ENCODE results near the gene METTL21C. TPM values are rescaled to one million over a fixed set of nuclear protein-coding genes. Genes with fewer than 3 reads are reported as not detected.

Gene METTL21C
- polyA plus RNA-seq, 1 donor (not counting 4 experiments of a cell fraction or from before 2014, with no cell fraction given): not detected

DNA sequence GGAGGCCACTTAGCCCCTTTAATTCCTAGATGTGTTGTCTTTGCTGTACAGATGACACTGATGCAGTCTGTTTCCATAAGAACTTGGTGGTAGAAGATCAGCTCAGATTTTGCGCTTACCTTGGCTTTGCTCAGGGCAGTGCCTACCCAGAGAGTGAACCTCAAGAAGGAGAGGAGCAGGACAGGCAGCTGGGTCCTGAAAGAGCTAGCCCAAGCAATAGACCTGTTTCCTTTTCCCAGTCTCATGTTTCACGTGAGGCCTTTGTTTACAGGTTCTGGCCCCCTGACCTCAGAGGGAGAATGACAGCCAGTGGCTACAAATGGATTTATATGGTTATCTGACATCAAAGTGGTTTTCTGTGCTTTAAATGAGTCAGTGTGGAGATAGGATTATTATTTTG, 40.1 kb downstream of the METTL21C start:
- dilution Hi-C loops (cut with MboI; ENCODE audit: extremely low pct_ligation_motif_present, low sequenced_read_pairs): no loop called here
- no peak for FAIRE-seq
- H3K27ac ChIP-seq (ENCODE audit: control insufficient read depth, insufficient read depth, low read length): no peak overlapping the region

DNA sequence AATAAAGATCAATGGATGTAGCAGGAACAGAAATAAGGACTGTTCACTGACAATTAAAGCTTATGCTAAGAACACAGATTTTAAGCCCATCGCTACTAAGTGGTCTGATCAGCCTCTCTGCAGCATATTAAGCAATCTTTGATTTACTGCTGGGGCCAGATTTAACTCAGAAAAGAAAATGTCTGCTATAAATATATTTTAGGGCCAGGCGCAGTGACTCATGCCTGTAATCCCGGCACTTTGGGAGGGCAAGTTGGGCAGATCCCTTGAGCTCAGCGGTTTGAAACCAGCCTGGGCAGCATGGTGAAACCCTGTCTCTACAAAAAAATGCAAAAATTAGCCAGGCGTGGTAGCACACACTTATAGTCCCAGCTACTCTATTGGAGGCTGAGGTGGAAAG, 43.0 kb downstream of the METTL21C start:
- DNase-seq (ENCODE audit: low read depth, low spot score): no peak
- dilution Hi-C loops (cut with MboI; ENCODE audit: extremely low pct_ligation_motif_present, low sequenced_read_pairs): no loop called here
- no peak overlapping the region for H3K4me2 ChIP-seq (ENCODE audit: control insufficient read depth, extremely low read depth, insufficient read depth, low read depth, low read length)
- H3K27ac ChIP-seq (ENCODE audit: control insufficient read depth, insufficient read depth, low read length): no peak overlapping the region
- H3K79me2 ChIP-seq (ENCODE audit: control insufficient read depth, insufficient read depth, low read length): no peaks in the 10 kb centered on the region
- no peak overlapping the region for H2AFZ ChIP-seq (ENCODE audit: control insufficient read depth, low read length)
- peaks cover 6 to 10% of the 10 kb centered on the region in 2 experiments for H3K36me3 ChIP-seq (ENCODE audit: control insufficient read depth in 2 of 2, extremely low read depth in 1 of 2, insufficient read depth in 2 of 2, low read length in 2 of 2)
- H4K20me1 ChIP-seq (ENCODE audit: control insufficient read depth, extremely low read depth, insufficient read depth, low read length): no peaks in the 10 kb centered on the region
- FAIRE-seq: peak; percentile 26
- no peaks in the 10 kb centered on the region for H3K9me3 ChIP-seq (ENCODE audit: control insufficient read depth, low read depth, low read length)
- no peak for TF ChIP-seq EZH2 (IDR thresholded peaks at IDR 0.05; ENCODE audit: low read length)
- TF ChIP-seq, protein P1, sequence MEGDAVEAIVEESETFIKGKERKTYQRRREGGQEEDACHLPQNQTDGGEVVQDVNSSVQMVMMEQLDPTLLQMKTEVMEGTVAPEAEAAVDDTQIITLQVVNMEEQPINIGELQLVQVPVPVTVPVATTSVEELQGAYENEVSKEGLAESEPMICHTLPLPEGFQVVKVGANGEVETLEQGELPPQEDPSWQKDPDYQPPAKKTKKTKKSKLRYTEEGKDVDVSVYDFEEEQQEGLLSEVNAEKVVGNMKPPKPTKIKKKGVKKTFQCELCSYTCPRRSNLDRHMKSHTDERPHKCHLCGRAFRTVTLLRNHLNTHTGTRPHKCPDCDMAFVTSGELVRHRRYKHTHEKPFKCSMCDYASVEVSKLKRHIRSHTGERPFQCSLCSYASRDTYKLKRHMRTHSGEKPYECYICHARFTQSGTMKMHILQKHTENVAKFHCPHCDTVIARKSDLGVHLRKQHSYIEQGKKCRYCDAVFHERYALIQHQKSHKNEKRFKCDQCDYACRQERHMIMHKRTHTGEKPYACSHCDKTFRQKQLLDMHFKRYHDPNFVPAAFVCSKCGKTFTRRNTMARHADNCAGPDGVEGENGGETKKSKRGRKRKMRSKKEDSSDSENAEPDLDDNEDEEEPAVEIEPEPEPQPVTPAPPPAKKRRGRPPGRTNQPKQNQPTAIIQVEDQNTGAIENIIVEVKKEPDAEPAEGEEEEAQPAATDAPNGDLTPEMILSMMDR (optimal IDR thresholded peaks at IDR 0.05 in 1 of 3, IDR thresholded peaks at IDR 0.05 in 1 of 3, conservative IDR thresholded peaks at IDR 0.05 in 1 of 3; ENCODE audit: extremely low read depth in 1 of 3, insufficient read depth in 2 of 3, low read length in 3 of 3): no peak
- no peaks in the 10 kb centered on the region for H3K9me1 ChIP-seq (ENCODE audit: control insufficient read depth, extremely low read depth, insufficient read depth, low read length)
- no peak overlapping the region for H3K4me3 ChIP-seq (ENCODE audit: control insufficient read depth in 2 of 3, extremely low read depth in 1 of 3, insufficient read depth in 2 of 3, low read depth in 1 of 3, low read length in 3 of 3)
- no peaks in the 10 kb centered on the region for H3K27me3 ChIP-seq (ENCODE audit: control insufficient read depth, extremely low read depth, insufficient read depth, low read length)
- no peak overlapping the region for H3K9ac ChIP-seq (ENCODE audit: control insufficient read depth, extremely low read depth, insufficient read depth, low read length)
- H3K4me1 ChIP-seq (ENCODE audit: control insufficient read depth, extremely low read depth, insufficient read depth, low read length): no peaks in the 10 kb centered on the region

More for the DNA sequence above, 40.1 kb downstream of the METTL21C start:
- Histone ChIP-seq H3K27me3 (ENCODE audit: control insufficient read depth, extremely low read depth, insufficient read depth, low read length) (no peaks in the 10 kb centered on the region), H3K4me3 (ENCODE audit: control insufficient read depth in 2 of 3, extremely low read depth in 1 of 3, insufficient read depth in 2 of 3, low read depth in 1 of 3, low read length in 3 of 3) (no peak overlapping the region), H3K9ac (ENCODE audit: control insufficient read depth, extremely low read depth, insufficient read depth, low read length) (no peak overlapping the region), H3K4me1 (ENCODE audit: control insufficient read depth, extremely low read depth, insufficient read depth, low read length) (no peaks in the 10 kb centered on the region), H4K20me1 (ENCODE audit: control insufficient read depth, extremely low read depth, insufficient read depth, low read length) (no peaks in the 10 kb centered on the region), H2AFZ (ENCODE audit: control insufficient read depth, low read length) (no peak overlapping the region), H3K4me2 (ENCODE audit: control insufficient read depth, extremely low read depth, insufficient read depth, low read depth, low read length) (no peak overlapping the region), H3K9me3 (ENCODE audit: control insufficient read depth, low read depth, low read length) (no peaks in the 10 kb centered on the region), H3K79me2 (ENCODE audit: control insufficient read depth, insufficient read depth, low read length) (no peaks in the 10 kb centered on the region), H3K9me1 (ENCODE audit: control insufficient read depth, extremely low read depth, insufficient read depth, low read length) (no peaks in the 10 kb centered on the region), H3K36me3 (ENCODE audit: control insufficient read depth in 2 of 2, extremely low read depth in 1 of 2, insufficient read depth in 2 of 2, low read length in 2 of 2) (peaks cover 6 to 10% of the 10 kb centered on the region in 2 experiments)
- no peak for TF ChIP-seq EZH2 (IDR thresholded peaks at IDR 0.05; ENCODE audit: low read length)
- TF ChIP-seq, protein P1 (optimal IDR thresholded peaks at IDR 0.05 in 1 of 3, IDR thresholded peaks at IDR 0.05 in 1 of 3, conservative IDR thresholded peaks at IDR 0.05 in 1 of 3; ENCODE audit: extremely low read depth in 1 of 3, insufficient read depth in 2 of 3, low read length in 3 of 3): no peak
- DNase-seq (ENCODE audit: low read depth, low spot score): no peak

Measured in keratinocyte (primary cell).